ENCODE data around the gene CREBL2.
"Not testable (repeated sequence)": the region's sequence is repeated elsewhere in the genome, so short reads cannot be mapped to it uniquely, and the experiment has no call there.

CREBL2 gene

DNA sequence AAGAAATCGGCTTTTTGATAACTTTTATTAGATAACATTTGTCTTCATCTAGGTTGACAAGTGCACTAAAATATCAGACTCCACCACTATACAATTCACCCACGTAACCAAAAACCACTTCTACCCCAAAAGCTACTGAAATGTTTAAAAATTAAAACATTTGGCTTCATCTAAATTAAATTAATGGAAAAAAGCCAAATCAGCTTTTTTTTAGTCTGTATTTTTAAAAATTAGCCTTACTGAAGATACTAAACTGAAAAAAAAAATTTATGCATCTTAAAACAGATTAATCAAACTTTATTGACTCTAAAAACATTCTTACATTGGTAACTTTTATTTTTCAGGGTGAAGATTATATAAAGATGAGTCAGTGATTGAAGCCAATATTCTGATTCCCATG is 30.0 kb downstream of the CREBL2 start:
- DNase-seq: no peak

DNA sequence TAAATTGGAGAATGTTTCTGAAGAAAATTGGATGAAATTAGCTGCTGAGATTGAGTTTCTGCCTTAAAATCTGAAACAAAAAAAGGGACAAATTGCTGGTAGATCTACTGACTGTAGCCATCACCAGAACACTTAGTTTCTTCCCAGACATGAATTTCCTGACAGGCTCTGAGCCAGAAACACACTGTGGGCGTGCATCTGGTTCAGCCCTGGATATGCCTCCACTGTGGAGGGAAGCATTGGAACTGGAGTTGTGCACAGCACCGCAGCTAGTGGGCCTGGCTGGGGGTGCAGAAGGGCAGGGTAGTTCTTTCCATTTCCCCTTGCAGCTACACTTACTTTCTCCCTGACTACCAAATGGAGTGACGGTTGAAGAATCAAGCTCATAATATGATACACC is 31.2 kb downstream of the CREBL2 start:
- DNase-seq: no peak

DNA sequence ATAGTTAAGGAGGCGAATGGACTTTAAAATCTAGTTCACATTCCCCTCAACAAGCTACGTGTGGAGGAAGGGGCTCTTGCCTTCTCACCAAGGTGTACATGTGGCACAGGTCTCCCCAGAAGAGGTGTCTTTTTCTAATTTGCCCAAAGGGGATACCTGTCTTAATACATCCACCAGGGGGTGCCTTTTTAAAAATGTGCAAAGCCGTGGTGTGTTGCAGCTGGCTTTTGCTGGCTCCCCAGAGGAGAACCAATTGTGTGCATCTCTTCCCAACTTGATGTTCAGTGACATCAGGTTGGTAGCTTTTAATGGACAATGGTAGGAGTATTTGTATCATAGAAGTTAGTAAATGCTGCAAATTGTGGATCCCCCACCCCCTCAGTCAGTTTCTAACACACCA is 33.8 kb downstream of the CREBL2 start:
- peak; percentile 56 for DNase-seq

DNA sequence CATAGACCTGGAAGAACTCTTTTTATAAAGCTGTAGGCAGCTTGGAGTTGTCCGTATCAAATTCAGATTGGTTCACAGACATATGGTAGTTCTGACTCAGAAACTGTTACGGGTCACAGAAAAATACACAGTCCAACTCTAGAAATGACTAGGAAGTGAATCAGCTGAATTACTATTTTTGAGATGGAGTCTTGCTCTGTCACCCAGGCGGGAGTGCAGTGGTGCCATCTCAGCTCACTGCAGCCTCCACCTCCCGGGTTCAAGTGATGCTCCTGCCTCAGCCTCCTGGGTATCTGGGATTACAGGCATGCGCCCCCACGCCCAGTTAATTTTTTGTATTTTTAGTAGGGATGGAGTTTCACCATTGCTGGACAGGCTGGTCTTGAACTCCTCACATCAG is 34.3 kb downstream of the CREBL2 start:
- DNase-seq: not testable (repeated sequence)

DNA sequence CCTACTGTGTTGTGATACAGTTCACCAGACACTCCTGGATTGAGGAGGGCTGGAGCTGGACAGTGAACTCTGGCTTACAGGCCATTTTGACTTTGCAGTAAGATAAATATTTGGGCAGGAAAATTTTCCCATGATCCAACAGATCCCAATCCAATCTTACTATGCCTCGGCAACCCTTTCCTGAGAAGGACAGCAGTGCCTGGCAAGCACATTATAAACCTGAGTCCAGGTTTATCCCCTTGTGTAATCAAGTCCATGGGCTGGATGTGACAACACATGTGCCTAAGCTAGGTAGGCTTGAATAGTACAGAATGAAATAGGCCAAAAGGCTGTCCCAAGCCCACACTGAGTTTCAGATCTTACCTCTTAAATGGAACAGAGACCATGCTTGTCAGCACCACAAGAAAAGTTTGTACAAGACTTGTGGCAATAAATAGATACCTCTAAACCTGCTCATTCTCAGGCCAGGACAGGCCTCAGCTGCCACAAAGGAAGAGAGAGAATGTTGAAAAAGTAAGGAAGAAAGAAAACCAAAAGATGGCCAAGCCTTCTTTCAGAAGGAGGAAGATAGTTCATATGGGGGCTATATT is 34.9 kb downstream of the CREBL2 start:
- DNase-seq: no peak

DNA sequence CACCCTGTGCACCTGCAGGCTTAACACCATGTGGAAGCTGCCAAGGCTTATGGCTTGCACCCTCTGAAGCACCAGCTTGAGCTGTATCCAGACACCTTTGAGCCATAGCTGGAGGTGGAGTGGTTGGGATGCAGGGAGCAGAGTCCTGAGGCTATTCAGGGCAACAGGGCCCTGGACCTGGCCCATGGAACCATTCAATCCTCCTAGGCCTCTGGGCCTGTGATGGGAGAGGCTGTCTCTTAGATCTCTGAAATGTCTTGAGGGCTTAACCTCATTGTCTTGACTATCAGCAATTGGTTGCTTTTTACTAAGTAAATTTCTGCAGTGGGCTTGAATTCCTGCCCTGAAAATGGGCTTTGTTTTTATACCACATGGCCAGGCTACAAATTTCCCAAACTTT is 36.6 kb downstream of the CREBL2 start:
- DNase-seq: no peak

DNA sequence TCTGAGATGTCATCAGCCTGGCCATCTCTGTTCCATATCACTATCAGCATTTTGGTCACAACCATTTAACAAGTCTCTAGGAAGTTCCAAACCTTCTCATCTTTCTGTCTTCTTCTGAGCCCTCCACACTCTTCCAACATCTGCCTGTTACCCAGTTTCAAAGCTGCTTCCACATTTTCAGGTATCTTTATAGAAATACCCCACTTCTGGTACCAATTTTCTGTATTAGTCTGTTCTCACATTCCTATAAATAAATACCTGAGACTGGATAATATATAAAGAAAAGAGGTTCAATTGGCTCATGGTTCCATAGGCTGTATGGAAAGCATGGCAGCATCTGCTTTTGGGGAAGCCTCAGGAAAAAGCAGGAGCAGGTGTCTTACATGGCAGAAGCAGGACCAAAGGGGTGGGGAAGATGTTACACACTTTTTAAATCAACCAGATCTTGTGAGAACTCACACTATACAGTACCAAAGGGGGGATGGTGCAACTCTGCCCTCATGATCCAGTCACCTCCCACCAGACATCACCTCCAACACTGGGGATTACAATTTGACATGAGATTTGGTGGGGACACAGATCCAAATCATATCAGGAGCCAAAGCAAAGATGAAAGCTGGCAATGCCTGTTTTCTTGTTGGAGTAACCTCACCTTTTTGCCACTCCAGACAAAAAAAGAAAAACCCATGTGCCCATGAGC is 37.4 kb downstream of the CREBL2 start:
- DNase-seq: no peak

DNA sequence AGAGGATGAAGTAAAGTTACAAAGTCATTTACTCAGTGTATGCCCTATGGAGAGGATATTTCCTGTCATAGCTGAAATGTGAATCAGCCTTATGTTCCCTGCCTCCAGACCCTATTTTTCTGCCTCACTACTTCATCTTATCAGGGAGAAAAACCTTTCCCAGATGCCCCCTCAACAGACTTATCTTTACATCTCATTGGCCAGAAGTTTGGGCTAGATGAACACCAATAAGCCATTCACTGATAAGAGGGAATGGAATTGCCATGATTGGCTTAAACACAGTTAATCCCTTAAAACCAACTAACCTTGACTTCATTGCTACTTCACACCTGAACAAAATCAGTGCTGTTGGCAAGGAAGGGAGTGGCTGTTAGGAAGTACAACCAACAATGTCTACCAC is 40.1 kb downstream of the CREBL2 start:
- no peak for DNase-seq

DNA sequence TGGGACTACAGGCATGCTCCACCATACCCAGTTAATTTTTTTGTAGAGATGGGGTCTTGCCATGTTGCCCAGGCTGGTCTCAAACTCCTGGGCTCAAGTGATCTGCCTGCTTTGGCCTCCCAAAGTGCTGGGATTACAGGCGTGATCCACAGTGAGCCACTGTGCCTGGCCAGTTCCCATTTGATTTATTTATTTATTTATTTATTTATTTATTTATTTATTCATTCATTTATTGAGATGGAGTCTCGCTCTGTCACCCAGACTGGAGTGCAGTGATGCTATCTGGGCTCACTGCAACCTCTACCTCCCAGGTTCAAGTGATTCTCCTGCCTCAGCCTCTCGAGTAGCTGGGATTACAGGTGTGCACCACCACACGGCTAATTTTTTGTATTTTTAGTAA is 41.0 kb downstream of the CREBL2 start:
- not testable (repeated sequence) for DNase-seq

DNA sequence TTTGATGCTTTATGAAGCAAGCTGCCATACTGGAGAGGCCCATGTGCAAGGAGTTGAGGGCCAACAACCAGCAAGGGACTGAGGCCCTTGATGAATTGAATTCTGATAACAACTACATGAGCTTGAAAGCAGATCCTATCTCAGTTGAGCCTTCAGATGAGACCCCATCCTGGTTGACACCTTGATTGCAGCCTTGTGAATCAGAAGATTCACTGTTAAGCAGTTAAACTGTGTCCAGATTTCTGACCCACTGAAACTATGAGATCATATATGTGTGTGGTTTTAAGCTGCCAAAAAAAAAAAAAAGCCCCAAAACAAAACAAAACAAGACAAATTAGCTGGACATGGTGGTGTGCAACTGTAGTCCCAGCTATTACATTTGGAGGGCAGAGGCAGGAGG is 42.2 kb downstream of the CREBL2 start:
- DNase-seq: no peak

DNA sequence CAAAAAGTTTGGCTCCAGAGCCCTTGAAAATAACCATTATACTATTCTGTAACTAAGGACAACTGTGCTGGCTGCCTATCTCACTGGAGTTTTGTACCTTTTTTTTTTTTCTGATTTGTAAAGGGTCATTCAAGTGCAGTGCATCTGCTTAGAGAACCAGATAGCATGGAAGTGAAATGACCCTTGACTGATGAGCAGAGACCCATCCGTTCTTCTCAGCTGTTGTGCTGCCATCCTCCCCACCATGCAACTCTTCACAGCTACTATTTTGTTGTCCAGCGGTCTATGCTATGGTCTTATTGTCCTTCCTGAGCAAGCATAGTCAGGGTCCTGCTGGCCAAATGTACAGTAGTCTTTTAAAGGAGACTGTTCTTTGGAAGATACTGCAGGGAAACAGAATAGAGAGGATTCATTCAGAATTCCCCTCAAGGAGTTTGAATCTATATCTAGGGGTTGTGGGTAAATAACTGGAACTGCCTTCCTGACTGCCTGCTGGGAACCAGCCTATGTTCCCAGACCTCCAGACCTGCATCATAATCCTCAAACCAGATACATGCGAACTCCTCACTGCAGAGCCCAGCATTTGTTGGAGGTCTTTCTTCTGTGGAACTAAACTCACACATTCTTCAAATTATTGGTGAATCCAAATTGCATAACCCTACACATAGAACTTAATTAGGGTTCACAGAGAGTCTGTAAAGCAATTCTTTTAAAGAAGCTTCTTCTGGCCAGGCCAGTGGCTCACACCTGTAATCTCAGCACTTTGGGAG is 43.2 kb downstream of the CREBL2 start:
- DNase-seq: peak; percentile 38

DNA sequence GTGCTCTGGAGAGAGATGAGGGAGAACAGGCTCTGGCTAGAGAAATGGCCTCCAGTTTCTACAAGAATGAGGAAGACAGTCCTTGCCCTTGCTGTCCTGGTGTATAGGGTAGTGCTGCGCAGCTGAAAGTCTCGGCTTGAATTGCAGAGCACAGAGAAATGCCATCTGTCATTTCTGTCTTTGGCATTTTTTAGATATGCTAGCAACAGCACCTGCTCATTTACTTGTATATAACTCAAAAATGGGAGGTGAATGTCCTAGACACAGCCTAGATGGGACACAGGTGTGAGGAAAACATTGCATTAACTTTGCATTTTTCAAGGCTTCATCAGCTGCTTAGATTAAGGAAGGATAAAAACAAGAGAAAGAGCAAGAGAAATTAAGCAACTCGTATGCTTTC is 48.5 kb downstream of the CREBL2 start:
- DNase-seq: no peak

DNA sequence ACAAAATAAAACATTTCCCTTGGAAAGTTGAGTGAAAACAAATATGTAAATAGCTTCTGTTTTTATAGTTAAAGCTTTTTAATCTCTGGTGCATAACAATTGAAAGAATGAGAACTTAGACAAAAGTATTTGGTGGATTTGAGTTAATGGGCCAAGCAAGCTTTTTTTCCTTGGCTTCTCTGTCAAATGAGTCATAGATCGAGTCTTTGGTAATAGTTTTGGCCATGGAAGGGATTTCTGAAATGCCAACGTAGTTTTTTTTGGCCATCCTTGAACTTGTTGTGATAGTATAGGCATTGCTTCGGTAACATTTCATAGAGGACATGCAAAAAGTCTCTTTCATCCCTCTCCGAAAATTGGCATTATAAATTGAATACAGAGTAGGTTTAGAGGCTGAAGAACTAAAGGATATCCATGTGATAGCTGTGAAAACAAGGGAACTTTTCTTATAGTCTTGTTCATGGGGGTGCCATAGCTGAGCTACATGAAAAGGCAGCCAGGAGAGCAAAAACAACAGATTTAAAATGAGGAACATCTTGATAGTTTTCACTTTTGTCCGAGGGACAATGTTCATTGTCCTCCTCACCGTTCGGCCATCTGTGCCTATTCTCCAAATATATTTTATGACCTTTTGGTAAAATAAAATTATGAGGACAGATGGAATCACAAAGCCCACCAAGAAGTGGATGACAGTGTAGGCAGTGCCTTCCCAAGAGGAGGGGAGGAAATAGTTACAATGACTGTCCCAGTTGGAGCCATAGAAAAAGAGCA is 49.6 kb downstream of the CREBL2 start:
- DNase-seq: no peak

DNA sequence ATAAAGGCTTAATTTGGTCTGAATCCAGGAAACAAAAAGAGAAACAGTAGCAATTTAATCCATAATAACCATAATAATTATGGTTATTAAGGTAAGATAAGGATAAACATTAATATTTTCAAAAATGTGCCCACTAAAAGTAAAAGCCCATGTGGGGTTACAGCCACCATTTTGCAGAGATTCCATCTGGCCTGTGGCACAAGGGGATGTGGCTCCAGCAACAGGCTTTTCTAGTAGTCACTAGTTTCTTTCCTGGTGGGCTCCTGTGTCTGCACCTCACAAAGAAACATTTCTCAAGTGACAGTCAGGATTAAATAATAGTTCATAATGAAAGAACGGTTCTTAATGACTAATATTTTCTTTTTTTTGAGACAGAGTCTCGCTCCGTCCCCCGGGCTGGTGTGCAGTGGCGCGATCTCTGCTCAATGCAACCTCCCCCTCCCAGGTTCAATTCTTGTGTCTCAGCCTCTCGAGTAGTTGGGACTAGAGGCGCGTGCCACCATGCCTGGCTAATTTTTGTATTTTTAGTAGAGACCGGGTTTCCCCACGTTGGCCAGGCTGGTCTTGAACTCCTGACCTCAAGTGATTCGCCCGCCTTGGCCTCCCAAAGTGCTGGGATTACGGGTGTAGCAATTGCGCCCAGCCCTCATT is 52.1 kb downstream of the CREBL2 start:
- DNase-seq: no peak

DNA sequence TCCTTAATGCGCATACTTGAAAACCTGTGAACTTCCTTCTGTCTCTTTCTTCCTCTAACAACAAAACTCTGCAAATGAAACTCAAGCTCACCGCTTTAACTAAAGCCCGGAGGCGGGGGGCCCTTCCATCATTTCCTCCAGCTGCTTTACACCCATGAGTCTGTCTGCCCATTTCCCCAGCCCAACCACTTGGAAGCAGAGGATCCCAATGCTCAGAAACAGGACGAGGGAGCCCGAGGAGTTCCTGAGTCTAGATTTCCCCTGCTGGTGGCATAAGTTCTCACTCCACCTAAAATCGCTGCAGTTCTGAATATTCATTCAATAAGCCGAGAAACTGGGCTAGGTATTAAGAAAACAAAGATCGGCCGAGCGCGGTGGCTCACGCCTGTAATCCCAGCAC is 53.5 kb downstream of the CREBL2 start:
- no peak for DNase-seq

DNA sequence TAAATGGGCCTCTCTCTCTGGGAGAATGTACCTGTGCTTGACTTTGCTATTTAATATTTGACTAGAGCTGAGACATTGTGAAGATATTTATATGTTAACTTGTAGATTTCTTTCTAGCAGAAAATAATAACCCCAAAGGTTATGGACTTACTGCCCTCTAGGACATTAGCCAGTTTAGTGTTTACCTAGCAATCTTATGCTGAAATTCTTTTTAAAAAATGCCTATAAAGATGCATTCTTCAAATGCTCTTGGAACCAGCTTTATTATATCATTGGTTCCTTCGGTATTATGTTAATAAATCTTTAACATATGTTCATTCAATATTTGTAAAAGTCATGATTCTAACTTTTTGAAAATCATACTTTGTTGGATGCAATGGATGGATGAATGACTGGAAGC is 56.3 kb downstream of the CREBL2 start:
- DNase-seq: no peak

DNA sequence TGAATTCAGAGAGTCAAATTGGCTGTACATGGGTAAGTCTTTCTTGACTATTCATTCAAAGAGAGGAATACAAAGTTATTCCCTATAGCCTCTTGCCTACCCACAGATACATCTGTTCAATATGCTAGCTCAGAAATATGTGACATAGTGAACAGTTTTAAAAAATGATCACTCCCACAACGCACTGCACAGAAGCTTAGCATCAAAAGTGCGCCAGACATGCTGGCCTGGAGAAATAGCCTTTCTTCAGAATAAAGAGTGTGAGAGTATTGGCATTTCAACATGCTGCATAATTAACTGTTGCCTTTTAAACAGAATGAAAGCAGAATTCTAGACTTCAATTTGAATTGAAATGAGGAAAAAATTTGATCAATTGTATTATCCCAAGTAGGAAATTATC is 57.3 kb downstream of the CREBL2 start:
- DNase-seq: no peak

DNA sequence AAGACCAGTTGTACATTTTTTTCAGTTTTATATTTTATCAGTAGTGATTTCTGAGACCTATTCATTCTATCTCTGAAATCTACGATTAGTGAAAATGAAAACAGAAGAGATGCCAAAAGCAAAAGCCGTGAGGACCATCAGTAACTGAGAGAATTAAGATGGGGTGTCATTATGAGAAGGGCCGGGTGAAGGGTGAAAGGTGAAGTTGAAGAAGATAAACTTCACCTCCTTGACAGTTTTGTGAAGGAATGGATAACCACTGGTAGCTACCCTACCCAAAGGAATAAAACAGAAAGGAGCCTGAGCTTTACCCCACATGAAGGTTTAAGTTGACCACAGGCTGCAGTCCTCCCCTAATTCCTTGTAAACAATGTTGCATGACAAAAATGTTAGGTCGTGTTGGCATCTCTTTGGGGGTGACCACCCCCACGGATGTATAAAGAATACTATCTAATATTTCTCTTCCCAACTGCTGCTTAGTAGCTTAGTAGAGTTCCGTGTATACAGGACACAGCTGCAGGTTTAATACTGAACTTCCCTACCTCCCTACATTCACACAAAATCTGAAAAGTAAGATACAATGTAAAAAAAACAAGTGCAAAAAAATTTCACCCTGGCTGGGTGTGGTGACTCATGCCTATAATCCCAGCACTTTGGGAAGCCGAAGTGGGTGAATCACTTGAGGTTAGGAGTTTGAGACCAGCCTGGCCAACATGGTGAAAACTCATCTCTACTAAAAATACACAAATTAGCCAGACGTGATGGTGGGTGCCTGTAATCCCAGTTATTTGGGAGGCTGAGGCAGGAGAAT is 60.4 kb downstream of the CREBL2 start:
- no peak for DNase-seq

DNA sequence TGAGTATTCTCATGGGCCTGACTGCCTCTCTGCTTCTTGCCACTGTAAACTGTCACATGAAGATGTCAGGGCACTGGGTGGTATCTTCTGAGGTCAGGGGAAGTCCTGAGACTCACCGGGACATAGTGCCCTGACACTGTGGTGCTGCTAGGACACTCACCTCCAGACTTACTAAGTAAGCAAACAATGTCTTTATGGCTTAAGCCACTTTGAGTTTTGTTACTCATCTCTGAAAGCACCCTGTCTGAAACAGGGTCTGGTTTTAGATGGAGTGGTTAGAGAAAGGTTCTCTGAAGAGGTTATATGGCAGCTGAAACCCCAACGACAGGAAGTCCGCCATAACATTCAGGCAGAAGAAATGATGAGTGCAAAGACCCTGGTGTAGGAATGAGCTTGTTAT is 61.6 kb downstream of the CREBL2 start:
- no peak for DNase-seq

DNA sequence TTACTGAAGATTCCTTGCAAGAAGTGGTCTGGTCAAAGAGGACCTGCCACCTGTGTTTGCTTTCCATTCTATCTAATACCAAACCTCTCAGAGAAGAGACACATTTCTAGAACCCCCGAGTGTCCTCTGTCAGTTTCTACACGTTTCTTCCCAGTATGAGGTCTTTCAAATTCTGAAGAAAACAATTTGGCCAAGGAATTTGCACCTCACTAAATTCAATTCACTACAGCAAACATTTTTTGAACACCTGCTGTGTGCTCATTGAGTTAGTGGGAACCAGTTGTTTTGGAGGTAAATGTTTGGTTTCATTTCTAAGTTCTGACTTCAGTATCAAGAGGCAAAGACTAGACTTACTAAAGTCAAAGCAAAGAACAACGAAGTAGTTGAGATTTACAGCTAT is 64.9 kb downstream of the CREBL2 start:
- DNase-seq: no peak

DNA sequence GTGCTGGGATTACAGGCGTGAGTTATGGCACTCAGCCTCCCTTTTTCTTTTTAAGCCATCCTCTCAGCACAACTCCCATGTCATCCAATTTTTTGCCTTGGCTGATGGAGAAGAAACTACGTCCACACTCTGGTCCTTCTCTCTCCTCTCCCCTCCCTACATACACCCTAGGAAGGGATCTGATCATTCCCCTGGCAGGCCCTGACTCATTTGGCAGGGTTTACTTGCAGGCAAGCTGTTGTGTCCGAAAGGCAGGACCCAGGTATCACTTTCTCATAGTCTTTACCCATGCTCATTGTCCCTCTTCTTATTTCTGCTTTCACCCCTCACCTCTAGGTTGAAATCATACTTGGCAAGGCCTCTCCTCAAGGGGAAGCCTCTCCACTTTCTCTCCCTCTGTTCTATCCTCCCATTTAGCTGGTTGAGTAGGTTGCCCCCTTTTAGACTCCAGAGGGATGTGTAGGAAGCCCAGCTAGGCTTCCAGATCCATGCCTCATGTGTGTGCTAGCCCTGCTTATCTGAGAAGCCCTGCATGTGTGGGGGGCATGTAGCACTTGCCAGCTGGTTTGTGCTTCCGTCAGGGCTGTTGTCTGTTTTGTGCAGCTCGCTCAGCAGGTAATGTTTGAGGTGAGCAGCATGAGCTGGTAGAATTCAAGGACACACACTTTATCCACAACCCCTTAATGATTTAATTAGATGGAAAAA is 69.5 kb downstream of the CREBL2 start:
- DNase-seq: peak; percentile 89

DNA sequence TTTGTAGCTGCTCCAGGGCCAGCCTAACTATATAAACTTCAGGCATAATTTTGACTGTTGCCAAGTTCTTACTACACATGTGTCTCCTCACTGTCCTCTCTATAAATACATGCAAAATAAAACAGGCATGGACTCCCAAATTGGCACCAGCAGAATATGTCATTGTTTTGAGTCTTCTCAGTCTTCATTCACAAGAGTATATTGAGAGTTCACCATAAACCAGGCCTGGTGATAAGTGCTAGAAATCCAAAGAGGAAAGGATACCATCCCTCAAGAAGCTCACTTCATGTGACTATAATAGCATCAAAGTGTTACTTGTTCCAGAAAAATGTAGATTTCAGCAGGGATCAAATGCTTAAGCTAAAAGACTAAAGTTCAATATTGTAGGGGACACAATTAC is 70.6 kb downstream of the CREBL2 start:
- no peak for DNase-seq

Measured in NCI-H146 (cell line).